Common myeloid progenitor, CD34-positive (primary cell): Measurements from ENCODE around the gene COPZ2.
"Not testable (repeated sequence)": the region's sequence is repeated elsewhere in the genome, so short reads cannot be mapped to it uniquely, and the experiment has no call there.

Source experiments
- CTCF ChIA-PET: fragments of 350-600 bp; sonication (Branson Sonifier 250); formaldehyde crosslinking; loops from one replicate; lab custom pipeline; 2021; ENCODE audit warnings: antibody characterized with exemption; lab: Charles Lee
- POLR2A ChIA-PET: fragments of 350-600 bp; sonication (Branson Sonifier 250); formaldehyde crosslinking; loops from one replicate; lab custom pipeline; 2021; ENCODE audit warnings: antibody characterized with exemption; lab: Charles Lee
- DNase-seq, 3 donors: peaks; one replicate each; pipeline versions ENCODE4 v3.0.0 to v3.0.0-alpha.2; 2013
- H3K27ac ChIP-seq, 2 experiments: 1 replicate in 1 of 2; 2 replicates in 1 of 2; pipeline ENCODE4 v1.7.0; 2013; ENCODE audit warnings: inconsistent platforms in 2 of 2, low read length in 2 of 2, mild to moderate bottlenecking in 2 of 2, low read depth in 1 of 2, moderate library complexity in 1 of 2; ENCODE audit not compliant: severe bottlenecking in 2 of 2, insufficient read depth in 1 of 2, poor library complexity in 1 of 2
- H3K27me3 ChIP-seq, 5 experiments: replicated peaks in 2 of 5; 1 replicate in 3 of 5; 2 replicates in 2 of 5; pipeline versions ENCODE4 v1.6.1 to v1.7.0; 2013; ENCODE audit warnings: low read length in 4 of 5, mild to moderate bottlenecking in 2 of 5, moderate library complexity in 2 of 5, inconsistent platforms in 1 of 5; ENCODE audit not compliant: insufficient read depth in 5 of 5, control insufficient read depth in 4 of 5
- H3K36me3 ChIP-seq, 4 experiments: 1 replicate in 2 of 4; 2 replicates in 2 of 4; pipeline versions ENCODE4 v1.6.1 to v1.7.0; 2013; ENCODE audit warnings: low read length in 3 of 4, control low read depth in 1 of 4, mild to moderate bottlenecking in 1 of 4; ENCODE audit not compliant: control insufficient read depth in 4 of 4, insufficient read depth in 4 of 4
- H3K4me1 ChIP-seq, 4 experiments: 1 replicate in 3 of 4; 2 replicates in 1 of 4; pipeline versions ENCODE4 v1.6.1 to v1.7.1; 2013; ENCODE audit warnings: low read length in 3 of 4, mild to moderate bottlenecking in 3 of 4, control low read depth in 1 of 4, inconsistent platforms in 1 of 4, moderate library complexity in 1 of 4; ENCODE audit not compliant: control insufficient read depth in 4 of 4, insufficient read depth in 4 of 4; ENCODE audit errors: control extremely low read depth in 1 of 4
- H3K4me3 ChIP-seq, 7 experiments: 1 replicate in 4 of 7; 2 replicates in 3 of 7; pipeline versions ENCODE4 v1.5.1 to v1.7.0; 2013; ENCODE audit warnings: mild to moderate bottlenecking in 7 of 7, low read length in 6 of 7, moderate library complexity in 6 of 7, inconsistent platforms in 2 of 7, low read depth in 2 of 7, control low read depth in 1 of 7; ENCODE audit not compliant: insufficient read depth in 4 of 7, control insufficient read depth in 1 of 7; ENCODE audit errors: extremely low read depth in 1 of 7
- H3K9me3 ChIP-seq, 5 experiments: 1 replicate in 4 of 5; 2 replicates in 1 of 5; pipeline versions ENCODE4 v1.6.1 to v1.7.1; 2013; ENCODE audit warnings: low read length in 4 of 5, mild to moderate bottlenecking in 2 of 5, inconsistent platforms in 1 of 5, low read depth in 1 of 5, moderate library complexity in 1 of 5; ENCODE audit not compliant: control insufficient read depth in 4 of 5, insufficient read depth in 2 of 5; ENCODE audit errors: control extremely low read depth in 1 of 5
- WGBS: methylation state at CpG from one replicate; pipeline ENCODE4 v1.1.5; 2013; ENCODE audit not compliant: insufficient coverage; 5-methylcytosine and 5-hydroxymethylcytosine counted together

Gene COPZ2

DNA sequence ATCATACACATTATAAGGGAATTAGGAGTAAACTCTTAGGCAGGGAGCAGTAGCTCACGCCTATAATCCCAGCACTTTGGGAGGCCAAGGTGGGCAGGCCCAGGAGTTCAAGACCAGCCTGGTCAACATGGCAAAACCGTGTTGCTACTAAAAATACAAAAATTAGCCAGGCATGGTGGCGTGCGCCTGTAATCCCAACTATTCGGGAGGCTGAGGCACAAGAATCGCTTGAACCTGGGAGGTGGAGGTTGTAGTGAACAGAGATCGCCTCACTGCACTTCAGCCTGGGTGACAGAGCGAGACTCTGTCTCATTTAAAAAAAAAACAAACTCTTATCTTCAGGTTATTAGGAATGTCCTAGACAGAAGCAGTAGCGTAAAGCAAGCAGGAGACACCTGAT is 35.2 kb upstream of the COPZ2 start:
- H3K4me3 ChIP-seq, H3K9me3 ChIP-seq, H3K4me1 ChIP-seq, DNase-seq, H3K27ac ChIP-seq, H3K27me3 ChIP-seq: not testable (repeated sequence)
- H3K36me3 ChIP-seq, result peaks cover 17 to 42% (median 31%) of the 10 kb centered on the region in 4 experiments
- 98% methylated on average over 6 of the region's 9 CpGs for WGBS
- ChIA-PET POLR2A (interaction anchor here (0.7 to 1.0 kb wide), 2 partner anchors 47 to 52 kb away, joined by 3 to 9 read pairs; no protein-coding TSS in a partner anchor), CTCF (interaction anchor here (1.2 to 11.1 kb wide), 11 partner anchors 11 to 65 kb away, joined by 3 to 188 read pairs (median 5); no protein-coding TSS in a partner anchor)

DNA sequence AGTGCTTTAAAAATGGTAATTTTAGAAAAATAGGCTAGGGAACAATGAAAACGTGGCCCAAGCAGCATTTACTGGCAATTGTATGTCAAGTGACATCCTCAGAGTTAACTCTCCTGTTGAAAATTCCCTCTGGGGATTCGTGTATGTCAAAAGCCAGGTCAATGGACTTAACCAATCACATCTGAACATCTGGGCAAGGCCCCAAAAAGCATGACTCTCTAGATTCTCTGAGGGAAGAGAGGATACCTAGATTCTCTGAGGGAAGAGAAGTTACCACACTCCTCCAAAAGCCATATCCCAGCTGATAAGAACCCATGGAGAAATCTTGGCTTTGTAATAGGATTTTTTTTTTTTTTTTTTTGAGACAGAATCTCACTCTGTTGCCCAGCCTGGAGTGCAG is 34.1 kb upstream of the COPZ2 start:
- DNase-seq, result no peak
- Histone ChIP-seq H3K36me3 (peaks cover 17 to 50% (median 36%) of the 10 kb centered on the region in 4 experiments), H3K27ac (no peak overlapping the region), H3K4me1 (no peaks in the 10 kb centered on the region), H3K4me3 (no peak overlapping the region), H3K27me3 (no peaks in the 10 kb centered on the region), H3K9me3 (no peaks in the 10 kb centered on the region)
- WGBS, result 100% methylated on average over 2 of the region's 2 CpGs
- POLR2A ChIA-PET, result interaction anchor here (0.6 kb wide), 1 partner anchor 10 kb away, joined by 4 read pairs; no protein-coding TSS in a partner anchor
- CTCF ChIA-PET, result interaction anchor here (0.7 to 11.1 kb wide), 5 partner anchors 14 to 43 kb away, joined by 3 to 188 read pairs (median 4); no protein-coding TSS in a partner anchor

DNA sequence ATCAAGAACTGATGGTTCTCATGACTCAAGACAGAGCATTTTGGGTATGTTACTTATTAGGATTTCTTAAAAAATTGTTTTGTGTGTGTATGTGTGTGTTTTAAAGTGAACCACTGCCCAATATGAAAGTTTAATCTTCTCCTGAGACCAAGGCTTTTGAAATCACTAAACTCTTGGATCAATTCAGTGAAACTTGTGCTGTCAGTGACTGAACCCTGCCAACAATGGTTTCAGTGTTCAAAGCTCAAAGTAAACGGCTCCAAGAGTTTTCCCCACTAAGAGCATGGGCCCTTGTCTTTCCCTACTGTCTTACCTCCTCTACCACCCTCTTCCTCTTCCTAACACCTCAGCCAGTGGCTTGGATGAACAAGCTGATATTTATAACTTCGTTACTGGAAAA is 32.6 kb upstream of the COPZ2 start:
- POLR2A ChIA-PET, result no interaction called here

DNA sequence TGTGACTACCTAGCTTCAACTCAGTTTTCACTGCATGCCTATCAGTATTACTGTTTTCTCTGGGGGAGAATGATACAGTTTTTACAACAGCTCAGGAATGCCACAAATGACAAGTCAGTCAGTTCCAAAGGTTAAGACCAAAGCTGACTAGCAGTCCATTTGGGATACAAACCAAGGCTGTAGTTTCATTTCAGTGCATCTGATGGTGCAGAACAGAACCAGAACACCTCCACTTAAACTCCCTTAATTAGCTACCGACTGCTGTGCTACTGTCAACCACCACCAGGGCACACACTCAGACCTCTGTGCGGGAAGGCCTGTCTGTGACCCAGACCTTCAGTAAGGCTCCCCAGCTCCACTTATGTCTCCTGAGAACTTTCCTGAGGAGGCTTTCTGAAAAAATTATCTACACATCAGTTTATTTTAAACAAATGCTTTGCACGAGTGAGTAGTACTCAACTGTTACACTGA is 30.9 kb upstream of the COPZ2 start:
- ChIA-PET POLR2A (interaction anchor here (1.1 kb wide), 1 partner anchor 31 kb away, joined by 8 read pairs; no protein-coding TSS in a partner anchor), CTCF (interaction anchor here (0.6 to 7.2 kb wide), 8 partner anchors 10 to 108 kb away, joined by 3 to 41 read pairs (median 8); partner anchors contain the start of gene NFE2L1)
- Histone ChIP-seq H3K27me3 (no peaks in the 10 kb centered on the region), H3K36me3 (peaks cover 10 to 52% (median 45%) of the 10 kb centered on the region in 4 experiments), H3K4me1 (no peaks in the 10 kb centered on the region), H3K27ac (no peak overlapping the region), H3K4me3 (no peak overlapping the region), H3K9me3 (no peaks in the 10 kb centered on the region)
- peak; percentile 23 to 36 (median 33) for DNase-seq
- WGBS, result 100% methylated on average over 3 of the region's 3 CpGs

More for the DNA sequence above, 32.6 kb upstream of the COPZ2 start:
- no peak for DNase-seq
- Histone ChIP-seq H3K36me3 (peaks cover 10 to 47% (median 35%) of the 10 kb centered on the region in 4 experiments), H3K4me3 (no peak overlapping the region), H3K4me1 (no peaks in the 10 kb centered on the region), H3K9me3 (no peaks in the 10 kb centered on the region), H3K27ac (no peak overlapping the region), H3K27me3 (no peaks in the 10 kb centered on the region)
- CTCF ChIA-PET, result interaction anchor here (1.0 to 7.2 kb wide), 4 partner anchors 9 to 44 kb away, joined by 3 to 41 read pairs (median 20); no protein-coding TSS in a partner anchor
- WGBS, result no CpG with 5 or more reads among the region's 2 CpGs

DNA sequence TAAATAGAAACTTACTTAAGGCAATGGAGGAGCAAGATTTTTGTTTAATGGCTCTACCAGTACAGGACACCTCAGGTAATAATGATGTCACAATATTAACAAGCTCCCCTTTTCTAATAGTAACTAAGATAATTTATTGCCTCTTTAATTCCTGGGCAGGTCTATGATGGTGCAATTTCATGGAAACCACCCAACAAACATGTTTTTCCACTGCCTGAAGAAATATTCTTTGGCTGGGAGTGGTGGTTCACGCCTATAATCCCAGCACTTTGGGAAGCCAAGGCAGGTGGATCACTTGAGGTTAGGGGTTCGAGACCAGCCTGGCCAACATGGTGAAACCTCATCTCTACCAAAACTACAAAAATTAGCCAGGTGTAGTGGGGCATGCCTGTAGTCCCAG is 30.2 kb upstream of the COPZ2 start:
- no CpG with 5 or more reads among the region's 2 CpGs for WGBS
- H3K9me3 ChIP-seq, DNase-seq, H3K27ac ChIP-seq, H3K4me1 ChIP-seq, H3K4me3 ChIP-seq, H3K27me3 ChIP-seq: not testable (repeated sequence)
- ChIA-PET CTCF (interaction anchor here (1.1 to 7.2 kb wide), 7 partner anchors 9 to 45 kb away, joined by 3 to 41 read pairs (median 9); partner anchors contain the start of gene NFE2L1), POLR2A (interaction anchor here (1.1 kb wide), 1 partner anchor 32 kb away, joined by 8 read pairs; no protein-coding TSS in a partner anchor)
- H3K36me3 ChIP-seq, result peaks cover 10 to 55% (median 46%) of the 10 kb centered on the region in 4 experiments

DNA sequence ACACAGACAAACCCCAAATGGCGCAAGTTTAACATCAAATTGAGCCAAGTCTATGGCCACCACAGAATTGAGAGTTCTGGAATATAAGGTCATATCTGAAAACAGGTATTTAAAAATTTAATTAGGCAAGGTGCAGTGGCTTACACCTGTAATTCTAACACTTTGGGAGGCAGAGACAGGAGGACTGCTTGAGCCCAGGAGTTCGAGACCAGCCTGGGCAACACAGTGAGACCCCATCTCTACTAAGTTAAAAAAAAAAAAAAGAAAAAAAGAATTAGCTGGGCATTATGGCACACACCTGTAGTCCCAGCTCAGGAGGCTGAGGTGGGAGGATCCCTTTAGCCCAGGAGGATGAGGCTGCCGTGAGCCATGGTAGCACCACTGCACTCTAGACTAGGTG is 29.6 kb upstream of the COPZ2 start:
- H3K27ac ChIP-seq, result no peak overlapping the region
- H3K4me1 ChIP-seq, result no peaks in the 10 kb centered on the region
- H3K4me3 ChIP-seq, result no peak overlapping the region
- no CpG with 5 or more reads among the region's 3 CpGs for WGBS
- peaks cover 11 to 60% (median 50%) of the 10 kb centered on the region in 4 experiments for H3K36me3 ChIP-seq
- no peaks in the 10 kb centered on the region for H3K9me3 ChIP-seq
- ChIA-PET CTCF (interaction anchor here (0.6 to 7.2 kb wide), 8 partner anchors 7 to 46 kb away, joined by 3 to 41 read pairs (median 6); partner anchors contain the start of genes COPZ2 and NFE2L1), POLR2A (interaction anchor here (1.1 kb wide), 1 partner anchor 32 kb away, joined by 8 read pairs; no protein-coding TSS in a partner anchor)
- DNase-seq, result no peak
- no peaks in the 10 kb centered on the region for H3K27me3 ChIP-seq

DNA sequence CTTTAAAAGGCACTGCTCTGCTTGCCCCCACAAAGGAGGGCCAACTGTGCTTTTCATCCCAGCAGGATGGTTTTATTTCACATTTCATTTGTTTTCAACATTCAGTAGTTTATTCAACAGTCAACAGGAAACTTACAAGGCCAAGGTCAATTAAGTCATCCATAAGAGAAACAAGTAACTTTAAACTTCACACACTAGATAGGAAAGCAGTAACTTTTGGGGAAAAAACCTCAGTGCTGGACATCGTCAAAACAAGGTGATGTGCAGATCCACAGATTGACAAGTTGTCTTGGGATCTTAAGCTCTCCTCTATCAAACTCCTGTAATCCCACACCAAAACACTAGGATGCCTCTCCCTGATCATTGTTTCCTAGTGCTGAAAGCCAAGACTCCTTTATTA is 29.1 kb upstream of the COPZ2 start:
- Histone ChIP-seq H3K4me3 (no peak overlapping the region), H3K4me1 (no peaks in the 10 kb centered on the region), H3K36me3 (peaks cover 16 to 66% (median 53%) of the 10 kb centered on the region in 4 experiments), H3K27me3 (no peaks in the 10 kb centered on the region), H3K27ac (no peak overlapping the region), H3K9me3 (no peaks in the 10 kb centered on the region)
- DNase-seq, result no peak
- ChIA-PET CTCF (interaction anchor here (1.2 to 7.2 kb wide), 5 partner anchors 13 to 40 kb away, joined by 3 to 41 read pairs (median 14); partner anchors contain the start of genes COPZ2 and NFE2L1), POLR2A (no interaction called here)
- WGBS, result 100% methylated on average over 1 of the region's 1 CpG
